Stimulated activated CD8-positive, alpha-beta memory T cell treated with anti-CD3 and anti-CD28 coated beads, Interleukin-12 subunit alpha, Interleukin-12 subunit beta, amount 100 ng/mL, for 1 hour (primary cell): ENCODE data around the gene ACOT4.
"Not testable (repeated sequence)": the region's sequence is repeated elsewhere in the genome, so short reads cannot be mapped to it uniquely, and the experiment has no call there.

ENCODE experiments used
- DNase-seq: peaks from one replicate; pipeline ENCODE4 v3.0.0-alpha.2; 2020; ENCODE audit warnings: low read depth

The ACOT4 gene

GRCh38 chr14:73577214-73577613 lies 14.5 kb upstream of the ACOT4 start:
- not testable (repeated sequence) for DNase-seq

DNA sequence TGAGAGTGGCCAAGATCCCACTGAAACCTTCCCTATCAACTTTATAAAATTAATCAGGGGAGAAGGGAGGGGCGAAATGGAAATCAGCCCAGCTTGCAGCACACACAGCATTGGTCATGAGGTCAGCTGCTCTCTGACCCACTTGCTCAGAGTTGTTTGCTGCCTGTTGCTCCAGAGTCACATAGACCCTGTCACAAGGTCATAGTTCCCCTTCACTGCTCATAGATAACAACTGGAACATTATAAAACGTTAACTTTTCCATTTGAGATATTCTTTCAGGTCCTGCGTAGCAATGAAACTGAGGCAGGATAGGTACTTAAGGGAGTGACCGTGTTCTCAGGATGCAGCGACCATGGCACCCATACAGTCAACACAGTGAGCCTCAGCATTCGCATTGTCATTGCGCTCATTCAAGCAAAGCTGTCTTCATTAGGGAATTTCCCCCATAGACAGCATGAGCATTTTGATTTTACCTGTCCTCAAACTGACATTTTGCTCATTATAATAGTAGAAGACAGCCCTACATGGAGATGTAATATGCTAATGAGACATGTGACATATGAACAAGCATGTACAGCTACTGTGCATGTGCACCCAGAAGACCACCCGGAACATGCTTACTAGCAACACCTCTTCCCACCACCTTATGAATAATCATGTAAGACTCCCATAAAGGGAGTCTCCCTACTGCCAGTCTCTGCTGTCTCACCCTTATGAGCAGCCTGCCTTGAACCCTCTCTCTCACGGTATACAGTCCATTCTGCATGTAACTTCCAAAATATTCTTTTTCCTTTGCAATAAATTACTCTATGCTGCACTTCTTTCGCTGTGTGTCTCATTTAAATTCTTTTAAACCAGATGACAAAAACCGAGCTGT lies 9.3 kb upstream of the ACOT4 start:
- DNase-seq: not testable (repeated sequence)

DNA sequence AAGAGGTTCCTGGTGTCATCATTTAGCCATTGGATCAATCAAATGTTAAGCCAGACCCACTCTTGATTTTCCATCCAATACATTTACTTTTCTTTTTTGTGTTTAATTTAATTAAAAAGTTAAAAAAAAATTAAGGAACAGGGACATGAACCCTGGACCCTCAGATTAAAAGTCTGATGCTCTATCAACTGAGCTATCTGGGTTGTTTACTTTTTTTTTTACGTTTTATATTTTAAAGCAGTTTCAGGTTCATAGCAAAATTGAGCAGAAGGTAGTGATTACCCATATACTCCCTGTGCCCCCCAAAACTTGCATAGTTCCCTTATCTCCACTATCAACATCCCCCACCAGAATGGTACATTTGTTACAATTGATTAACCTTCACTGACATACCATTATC lies 3.0 kb upstream of the ACOT4 start:
- no peak for DNase-seq

- no peak for DNase-seq
Observed at GRCh38 chr14:73589116-73589515, 2.6 kb upstream of the ACOT4 start.

- DNase-seq: not testable (repeated sequence)
Observed at GRCh38 chr14:73590673-73591004, 1.0 kb upstream of the ACOT4 start.

DNA sequence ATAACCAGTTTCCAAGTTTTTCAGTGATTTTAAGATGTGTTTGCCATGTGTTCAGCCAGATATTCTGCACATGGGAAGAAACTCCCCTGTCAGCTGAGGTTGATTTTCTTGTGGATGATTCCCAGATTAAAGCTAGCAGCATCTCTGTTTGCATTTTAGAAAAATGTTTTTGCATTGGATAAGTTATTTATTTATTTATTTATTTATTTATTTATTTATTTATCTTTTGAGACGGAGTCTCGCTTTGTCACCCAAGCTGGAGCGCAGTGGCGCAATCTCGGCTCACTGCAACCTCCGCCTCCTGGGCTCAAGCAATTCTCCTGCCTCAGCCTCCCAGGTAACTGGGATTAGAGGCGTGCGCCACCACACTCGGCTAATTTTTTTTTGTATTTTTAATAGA lies 2.8 kb downstream of the ACOT4 start:
- DNase-seq: no peak

DNA sequence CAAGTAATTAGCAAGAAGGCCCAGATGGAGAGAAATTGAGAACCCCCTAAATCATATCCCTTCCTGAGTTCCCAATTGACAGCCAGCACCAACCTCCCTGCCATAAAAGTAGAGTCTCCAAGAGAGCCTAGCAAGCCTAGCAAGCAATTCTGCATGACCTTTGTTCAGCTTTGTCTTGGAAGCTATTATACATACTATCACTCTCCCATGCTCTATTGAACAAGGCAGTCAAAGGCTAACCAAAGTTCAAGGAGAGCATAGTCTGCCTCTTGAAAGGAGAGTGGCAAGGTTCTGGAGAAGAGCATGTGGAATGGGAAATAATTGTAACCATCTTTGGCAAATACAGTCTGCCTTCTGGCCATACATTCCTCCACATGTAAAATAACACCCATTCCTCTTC lies 7.8 kb downstream of the ACOT4 start:
- DNase-seq: no peak

DNA sequence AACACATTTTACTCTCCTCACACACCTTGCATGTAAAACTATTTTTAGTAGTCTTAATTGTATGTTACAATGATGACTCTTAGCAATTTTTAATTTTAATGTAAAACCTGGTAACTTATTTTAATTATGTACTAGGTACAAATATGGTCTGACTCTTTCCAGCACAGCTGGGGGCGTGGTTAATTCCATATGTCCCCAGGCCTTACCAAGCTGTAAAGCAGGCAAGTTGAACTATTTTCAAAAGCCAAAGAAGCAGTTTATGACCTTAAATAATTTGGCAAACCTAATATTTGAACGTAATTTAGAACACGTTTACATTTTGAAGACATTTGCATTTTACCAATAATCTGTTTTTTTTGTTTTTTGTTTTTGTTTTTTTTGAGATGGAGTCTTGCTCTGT lies 11.3 kb downstream of the ACOT4 start:
- DNase-seq: no peak

- no peak for DNase-seq
Observed at GRCh38 chr14:73606271-73606670, 14.6 kb downstream of the ACOT4 start.

- DNase-seq: no peak
Observed at GRCh38 chr14:73607241-73607640, 15.6 kb downstream of the ACOT4 start.

- DNase-seq: no peak
Observed at GRCh38 chr14:73610687-73611086, 19.0 kb downstream of the ACOT4 start.

GRCh38 chr14:73612339-73613045 lies 20.8 kb downstream of the ACOT4 start, which contains the start of gene ACOT6:
Gene ACOT6 (plus strand): TSS chr14:73612517. CDS start chr14:73612572, 55 bp downstream.
- peak; percentile 33 for DNase-seq

- no peak for DNase-seq
Observed at GRCh38 chr14:73613046-73613383, 21.3 kb downstream of the ACOT4 start.

DNA sequence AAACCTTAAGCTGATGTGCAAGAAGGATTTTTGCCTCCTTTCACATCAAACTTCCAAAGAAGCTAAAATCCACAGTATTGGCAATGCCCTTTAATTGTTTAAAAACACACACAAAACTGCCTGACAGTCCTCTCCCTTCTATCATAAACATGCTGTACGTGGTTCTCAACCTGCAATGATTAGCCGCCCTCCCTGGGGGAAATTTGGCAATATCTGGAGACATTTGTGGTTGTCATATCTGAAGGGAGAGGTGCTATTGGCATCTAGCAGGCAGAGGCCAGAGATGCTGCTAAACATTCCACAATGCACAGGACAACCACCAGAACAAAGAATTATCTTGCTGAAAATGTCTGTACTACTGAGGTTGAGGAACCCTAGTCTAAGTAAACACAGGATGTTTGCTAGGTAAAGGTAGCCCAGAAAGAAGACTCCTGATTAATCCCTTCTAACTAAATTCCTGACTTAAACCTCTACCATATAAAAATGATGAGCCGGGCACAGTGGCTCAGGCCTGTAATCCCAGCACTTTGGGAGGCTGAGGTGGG lies 21.8 kb downstream of the ACOT4 start:
- DNase-seq: no peak

- DNase-seq: no peak
Observed at GRCh38 chr14:73616831-73617230, 25.2 kb downstream of the ACOT4 start.

DNA sequence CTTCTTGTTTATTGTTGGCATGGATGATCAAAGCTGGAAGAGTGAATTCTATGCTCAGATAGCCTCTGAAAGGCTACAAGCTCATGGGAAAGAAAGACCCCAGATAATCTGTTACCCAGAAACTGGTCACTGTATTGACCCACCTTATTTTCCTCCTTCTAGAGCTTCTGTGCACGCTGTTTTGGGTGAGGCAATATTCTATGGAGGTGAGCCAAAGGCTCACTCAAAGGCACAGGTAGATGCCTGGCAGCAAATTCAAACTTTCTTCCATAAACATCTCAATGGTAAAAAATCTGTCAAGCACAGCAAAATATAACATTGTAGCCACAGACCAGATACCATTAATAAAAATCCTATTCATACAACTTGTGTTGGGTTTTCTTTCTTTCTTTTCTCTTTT lies 27.9 kb downstream of the ACOT4 start:
- DNase-seq: no peak

GRCh38 chr14:73620268-73620667 lies 28.6 kb downstream of the ACOT4 start:
- DNase-seq: no peak

DNA sequence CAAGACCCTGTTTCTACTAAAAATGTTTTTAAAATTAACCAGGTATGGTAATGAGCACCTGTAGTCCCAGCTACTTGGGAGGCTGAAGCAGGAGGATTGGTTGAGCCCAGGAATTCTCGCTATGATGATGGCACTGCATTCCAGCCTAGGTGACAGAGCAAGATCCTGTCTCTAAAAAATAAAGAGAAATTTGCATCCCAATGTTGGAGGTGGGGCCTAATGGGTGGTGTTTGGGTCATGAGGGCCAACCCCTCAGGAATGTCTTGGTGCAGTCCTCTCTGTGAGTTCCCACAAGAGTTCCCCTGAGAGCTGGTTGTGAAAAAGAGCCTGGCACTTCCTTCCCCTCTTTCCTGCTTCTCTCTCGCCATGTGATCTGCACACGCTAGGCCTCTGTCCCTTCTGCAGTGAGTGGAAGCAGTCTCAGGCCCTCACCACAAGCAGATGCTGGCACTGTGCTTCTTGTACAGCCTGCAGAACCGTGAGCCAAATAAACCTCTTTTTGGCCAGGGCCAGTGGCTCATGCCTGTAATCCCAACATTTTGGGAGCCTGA lies 31.9 kb downstream of the ACOT4 start:
- DNase-seq: no peak

- DNase-seq: no peak
Observed at GRCh38 chr14:73625706-73626105, 34.0 kb downstream of the ACOT4 start.

- DNase-seq: no peak
Observed at GRCh38 chr14:73627151-73627558, 35.5 kb downstream of the ACOT4 start.

DNA sequence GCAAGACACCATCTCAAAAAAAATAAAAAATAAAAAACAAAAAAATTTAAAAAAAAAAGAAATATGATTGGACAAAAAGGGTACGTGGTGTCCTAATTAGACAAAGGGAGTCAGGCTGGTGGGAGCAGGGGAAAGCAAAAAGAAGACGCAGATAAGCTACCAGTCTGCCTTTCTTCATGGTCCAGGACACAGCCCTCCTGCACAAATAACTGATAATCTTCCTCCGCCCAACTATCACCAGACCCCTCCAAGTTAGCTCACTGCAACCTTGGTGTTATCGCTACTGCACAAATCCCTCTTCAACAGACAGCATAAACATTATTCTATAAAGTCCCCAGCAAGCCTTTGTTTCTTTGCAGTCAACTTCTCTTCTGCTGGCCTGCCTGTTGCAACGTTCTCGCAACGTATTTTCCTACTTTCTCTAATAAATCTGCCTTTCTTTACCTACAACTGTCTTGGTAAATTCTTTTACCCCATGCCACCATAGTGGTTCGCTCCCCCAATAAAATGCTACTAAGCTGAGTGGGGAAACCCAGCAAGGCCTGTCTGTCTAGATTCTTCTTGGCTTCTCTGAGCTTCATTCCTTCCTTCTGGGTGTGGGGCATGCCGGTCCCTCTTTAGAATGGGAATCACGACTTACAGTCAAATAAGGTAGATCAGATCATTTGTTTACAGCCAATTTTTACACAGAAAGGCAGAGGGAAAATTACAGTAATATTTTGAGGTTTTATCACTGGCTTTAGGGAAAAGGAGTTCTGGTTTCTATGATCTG lies 38.5 kb downstream of the ACOT4 start:
- no peak for DNase-seq
